Activated CD4-positive, alpha-beta T cell treated with anti-CD3 and anti-CD28 coated beads for 36 hours (primary cell): ENCODE results near the gene EMCN. TPM values are rescaled to one million over a fixed set of nuclear protein-coding genes. Genes with fewer than 3 reads are reported as not detected.
A peak's percentile ranks its signal among the peaks of the same experiment; 100 is the strongest.
"Not testable (repeated sequence)": the region's sequence is repeated elsewhere in the genome, so short reads cannot be mapped to it uniquely, and the experiment has no call there.

Experiments
- ATAC-seq: fragments of 200-7000 bp; cut with Tn5 transposase; one replicate; pipeline ENCODE4 v1.10.0; 2021; ENCODE audit warnings: mild to moderate bottlenecking, moderate library complexity
- CTCF ChIA-PET: fragments of 350-600 bp; sonication (Branson Sonifier 250); formaldehyde crosslinking; loops from one replicate; lab custom pipeline; 2021; ENCODE audit warnings: antibody characterized with exemption; lab: Charles Lee
- POLR2A ChIA-PET: fragments of 350-600 bp; sonication (Branson Sonifier 250); formaldehyde crosslinking; loops from one replicate; lab custom pipeline; 2021; ENCODE audit warnings: antibody characterized with exemption, inconsistent platforms; lab: Charles Lee
- DNase-seq: peaks from one replicate; pipeline ENCODE4 v3.0.0-alpha.2; 2020
- H3K27ac Mint-ChIP-seq: one replicate; pipeline ENCODE4 v1.8.0; 2021; ENCODE audit warnings: mixed read lengths
- H3K27me3 Mint-ChIP-seq: one replicate; pipeline ENCODE4 v1.8.0; 2021; ENCODE audit warnings: mixed read lengths
- H3K36me3 Mint-ChIP-seq: one replicate; pipeline ENCODE4 v1.8.0; 2021; ENCODE audit warnings: low read depth, mixed read lengths
- H3K4me1 Mint-ChIP-seq: one replicate; pipeline ENCODE4 v1.8.0; 2021; ENCODE audit warnings: mixed read lengths
- H3K4me3 Mint-ChIP-seq: one replicate; pipeline ENCODE4 v1.8.0; 2021; ENCODE audit warnings: mild to moderate bottlenecking, moderate library complexity, mixed read lengths
- H3K9me3 Mint-ChIP-seq: one replicate; pipeline ENCODE4 v1.8.0; 2021; ENCODE audit warnings: low read depth, mixed read lengths
- intact Hi-C, 2 experiments: fragments of 100-400 bp; cut with DNase I in 1 of 2; cut with micrococcal nuclease in 1 of 2; formaldehyde crosslinking; loops; one replicate each; pipeline versions ENCODE4 v1.14.2 to v1.15.1; 2022 to 2024; cut with DNase I, micrococcal nuclease
- total RNA-seq, 2 experiments: library from RNA; stranded (reverse); gene quantifications; one replicate each; pipeline ENCODE4 v1.2.3, GENCODE V29; 2021

Gene EMCN
- total RNA-seq, 2 experiments from 2014 or later = not detected

DNA sequence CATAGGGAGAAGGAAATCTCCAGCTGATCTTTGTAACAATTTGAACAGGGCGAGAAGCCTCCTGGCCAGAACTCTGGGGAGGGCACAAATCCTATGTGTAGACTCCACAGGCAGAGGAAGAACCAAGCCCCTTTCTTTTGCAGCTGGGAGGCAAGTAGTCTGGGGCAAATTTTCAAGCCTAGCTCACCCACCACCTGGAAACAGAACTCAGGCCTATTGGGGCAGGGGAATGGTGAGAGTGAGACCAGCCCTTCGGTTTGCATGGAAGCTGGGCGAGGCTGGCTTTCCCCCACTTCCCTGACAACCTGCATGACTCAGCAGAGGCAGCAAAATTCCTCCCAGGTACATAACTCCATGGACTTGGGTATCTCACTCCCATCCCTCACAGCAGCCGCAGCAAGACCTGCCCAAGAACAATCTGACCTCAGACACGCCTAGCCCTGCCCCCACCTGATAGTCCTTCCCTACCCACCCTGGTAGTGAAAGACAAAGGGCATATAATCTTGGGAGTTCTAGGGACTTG is 138.2 kb downstream of the EMCN start:
- ChIA-PET POLR2A (interaction anchor here (0.5 kb wide), 1 partner anchor 1271 kb away, joined by 3 read pairs; no protein-coding TSS in a partner anchor), CTCF (interaction anchor here (0.6 kb wide), 1 partner anchor 282 kb away, joined by 3 read pairs; no protein-coding TSS in a partner anchor)
- DNase-seq (no peak), ATAC-seq (no peak)
- no peak overlapping the region for H3K27ac Mint-ChIP-seq
- peaks cover 8% of the 10 kb centered on the region for H3K27me3 Mint-ChIP-seq
- intact Hi-C loops = no loop called here
- H3K9me3 Mint-ChIP-seq = peaks cover 5% of the 10 kb centered on the region
- H3K4me3 Mint-ChIP-seq = no peak overlapping the region
- no peaks in the 10 kb centered on the region for H3K36me3 Mint-ChIP-seq
- H3K4me1 Mint-ChIP-seq = no peaks in the 10 kb centered on the region

DNA sequence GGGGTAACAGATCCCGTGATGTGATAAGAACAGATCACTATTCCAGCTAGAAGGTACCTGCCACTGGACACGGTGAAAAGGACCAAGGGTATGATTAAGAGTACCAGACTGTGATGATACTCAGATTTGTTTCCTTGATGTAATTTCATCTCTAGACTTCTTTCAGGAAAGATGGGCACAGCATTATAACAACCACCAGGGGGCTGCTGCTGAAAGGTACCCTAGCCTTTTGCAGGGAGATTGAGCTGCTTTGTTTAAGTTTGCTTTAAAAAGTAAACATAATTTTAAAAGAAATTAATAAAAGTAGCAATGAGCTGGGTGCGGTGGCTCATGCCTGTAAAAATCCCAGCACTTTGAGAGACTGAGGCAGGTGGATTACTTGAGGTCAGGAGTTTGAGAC is 145.4 kb downstream of the EMCN start:
- DNase-seq (peak; percentile 6), ATAC-seq (no peak)
- CTCF ChIA-PET = interaction anchor here (0.6 to 0.9 kb wide), 2 partner anchors 280 to 364 kb away, joined by 3 read pairs; no protein-coding TSS in a partner anchor
- no peaks in the 10 kb centered on the region for H3K36me3 Mint-ChIP-seq
- H3K4me1 Mint-ChIP-seq = no peaks in the 10 kb centered on the region
- no peak overlapping the region for H3K27ac Mint-ChIP-seq
- H3K27me3 Mint-ChIP-seq = peaks cover 2% of the 10 kb centered on the region
- H3K9me3 Mint-ChIP-seq = no peaks in the 10 kb centered on the region
- POLR2A ChIA-PET = no interaction called here
- intact Hi-C loops = no loop called here
- H3K4me3 Mint-ChIP-seq = no peak overlapping the region

GRCh38 chr4:100369871-100370270 is 148.0 kb downstream of the EMCN start:
- no peak for ATAC-seq
- no peaks in the 10 kb centered on the region for H3K36me3 Mint-ChIP-seq
- ChIA-PET POLR2A (no interaction called here), CTCF (no interaction called here)
- intact Hi-C loops = no loop called here
- no peaks in the 10 kb centered on the region for H3K9me3 Mint-ChIP-seq
- peaks cover 2% of the 10 kb centered on the region for H3K27me3 Mint-ChIP-seq
- no peaks in the 10 kb centered on the region for H3K4me1 Mint-ChIP-seq
- no peak overlapping the region for H3K27ac Mint-ChIP-seq
- no peak overlapping the region for H3K4me3 Mint-ChIP-seq
- no peak for DNase-seq

DNA sequence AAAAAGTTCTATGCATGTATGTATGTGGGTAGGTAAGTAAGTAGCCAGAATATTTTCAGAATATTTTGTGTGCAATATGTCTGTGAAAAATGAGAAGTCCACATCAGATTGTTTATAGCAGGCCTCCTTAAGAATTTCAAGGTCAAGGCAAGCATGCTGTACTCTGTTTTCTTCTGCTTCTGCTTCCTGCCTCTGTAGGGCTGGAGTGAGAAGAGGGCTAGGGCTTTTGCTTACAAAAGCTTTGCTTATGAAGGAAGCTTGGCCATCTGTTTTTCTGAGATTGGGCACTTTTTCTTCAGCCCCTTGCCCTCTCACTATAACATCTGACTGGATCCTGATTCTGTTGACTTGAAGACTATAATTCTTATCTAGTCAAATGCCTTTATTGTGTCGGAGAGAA is 150.4 kb downstream of the EMCN start:
- Mint-ChIP-seq H3K36me3 (no peaks in the 10 kb centered on the region), H3K4me1 (no peaks in the 10 kb centered on the region), H3K4me3 (no peak overlapping the region), H3K9me3 (no peaks in the 10 kb centered on the region), H3K27ac (no peak overlapping the region), H3K27me3 (peaks cover 2% of the 10 kb centered on the region)
- no peak for ATAC-seq
- DNase-seq = no peak
- POLR2A ChIA-PET = no interaction called here
- CTCF ChIA-PET = no interaction called here
- intact Hi-C loops = no loop called here

GRCh38 chr4:100366213-100366612 is 151.6 kb downstream of the EMCN start:
- no peak for ATAC-seq
- no peaks in the 10 kb centered on the region for H3K4me1 Mint-ChIP-seq
- H3K36me3 Mint-ChIP-seq = no peaks in the 10 kb centered on the region
- POLR2A ChIA-PET = no interaction called here
- H3K27me3 Mint-ChIP-seq = peaks cover 2% of the 10 kb centered on the region
- no peak overlapping the region for H3K27ac Mint-ChIP-seq
- no peak overlapping the region for H3K4me3 Mint-ChIP-seq
- intact Hi-C loops = no loop called here
- no peak for DNase-seq
- CTCF ChIA-PET = no interaction called here
- no peaks in the 10 kb centered on the region for H3K9me3 Mint-ChIP-seq

- no peak overlapping the region for H3K4me3 Mint-ChIP-seq
- no peak overlapping the region for H3K27ac Mint-ChIP-seq
- ATAC-seq (no peak), DNase-seq (no peak)
- intact Hi-C loops = no loop called here
- H3K36me3 Mint-ChIP-seq = no peaks in the 10 kb centered on the region
- peaks cover under 1% of the 10 kb centered on the region for H3K27me3 Mint-ChIP-seq
- H3K4me1 Mint-ChIP-seq = no peaks in the 10 kb centered on the region
- ChIA-PET POLR2A (no interaction called here), CTCF (no interaction called here)
- H3K9me3 Mint-ChIP-seq = peaks cover 2% of the 10 kb centered on the region
These were observed 155.5 kb downstream of the EMCN start for GRCh38 chr4:100362366-100362765.

- intact Hi-C loops = no loop called here
- peaks cover 2% of the 10 kb centered on the region for H3K27me3 Mint-ChIP-seq
- H3K36me3 Mint-ChIP-seq = no peaks in the 10 kb centered on the region
These were observed 156.5 kb downstream of the EMCN start for GRCh38 chr4:100361336-100361735.

GRCh38 chr4:100360211-100360610 is 157.6 kb downstream of the EMCN start:
- intact Hi-C loops = no loop called here
- no peaks in the 10 kb centered on the region for H3K36me3 Mint-ChIP-seq

More at GRCh38 chr4:100361336-100361735, 156.5 kb downstream of the EMCN start:
- no peak overlapping the region for H3K27ac Mint-ChIP-seq
- H3K9me3 Mint-ChIP-seq = peaks cover 4% of the 10 kb centered on the region
- CTCF ChIA-PET = interaction anchor here (1.0 kb wide), 1 partner anchor 10 kb away, joined by 4 read pairs; no protein-coding TSS in a partner anchor
- DNase-seq = no peak
- POLR2A ChIA-PET = no interaction called here
- H3K4me3 Mint-ChIP-seq = no peak overlapping the region
- H3K4me1 Mint-ChIP-seq = no peaks in the 10 kb centered on the region
- no peak for ATAC-seq

GRCh38 chr4:100359441-100359840 is 158.4 kb downstream of the EMCN start:
- Mint-ChIP-seq H3K4me3 (no peak overlapping the region), H3K36me3 (no peaks in the 10 kb centered on the region), H3K4me1 (no peaks in the 10 kb centered on the region), H3K9me3 (peaks cover 4% of the 10 kb centered on the region), H3K27ac (no peak overlapping the region), H3K27me3 (peaks cover 4% of the 10 kb centered on the region)
- POLR2A ChIA-PET = no interaction called here
- intact Hi-C loops = no loop called here
- no peak for DNase-seq
- CTCF ChIA-PET = no interaction called here
- ATAC-seq = no peak

More at GRCh38 chr4:100360211-100360610, 157.6 kb downstream of the EMCN start:
- no peak for ATAC-seq
- Mint-ChIP-seq H3K4me3 (no peak overlapping the region), H3K9me3 (peaks cover 4% of the 10 kb centered on the region), H3K27ac (no peak overlapping the region), H3K4me1 (no peaks in the 10 kb centered on the region), H3K27me3 (peaks cover 4% of the 10 kb centered on the region)
- ChIA-PET CTCF (no interaction called here), POLR2A (no interaction called here)
- DNase-seq = no peak

- Mint-ChIP-seq H3K27me3 (peaks cover 4% of the 10 kb centered on the region), H3K36me3 (no peaks in the 10 kb centered on the region), H3K4me3 (no peak overlapping the region), H3K27ac (no peak overlapping the region), H3K9me3 (peaks cover 4% of the 10 kb centered on the region), H3K4me1 (no peaks in the 10 kb centered on the region)
- POLR2A ChIA-PET = no interaction called here
- ATAC-seq = no peak
- no peak for DNase-seq
- intact Hi-C loops = no loop called here
- CTCF ChIA-PET = no interaction called here
These were observed 160.3 kb downstream of the EMCN start for GRCh38 chr4:100357542-100357941.

DNA sequence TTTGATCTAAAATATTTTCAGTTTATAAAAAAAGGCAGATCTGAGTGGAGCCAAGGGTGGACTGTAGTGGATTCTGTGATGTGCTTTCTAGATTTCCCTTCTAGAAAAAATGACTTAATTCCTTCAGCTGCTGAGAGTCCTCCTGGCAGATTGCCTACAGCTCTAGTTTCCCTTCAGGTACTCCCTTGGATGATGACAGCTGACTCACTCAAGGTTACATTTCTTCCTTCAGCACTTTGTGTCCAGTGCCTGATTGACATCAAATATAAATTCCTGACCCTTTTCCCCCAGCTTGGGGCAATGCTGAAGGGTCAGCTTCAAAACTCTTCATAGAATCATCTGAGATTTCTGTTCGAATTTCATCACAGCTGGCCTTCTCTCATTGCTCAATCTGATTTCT is 161.7 kb downstream of the EMCN start:
- H3K36me3 Mint-ChIP-seq = no peaks in the 10 kb centered on the region
- POLR2A ChIA-PET = no interaction called here
- peaks cover 4% of the 10 kb centered on the region for H3K27me3 Mint-ChIP-seq
- intact Hi-C loops = no loop called here
- no peak for DNase-seq
- H3K9me3 Mint-ChIP-seq = peaks cover 8% of the 10 kb centered on the region
- no peak overlapping the region for H3K27ac Mint-ChIP-seq
- CTCF ChIA-PET = interaction anchor here (0.9 kb wide), 1 partner anchor 39 kb away, joined by 3 read pairs; no protein-coding TSS in a partner anchor
- no peaks in the 10 kb centered on the region for H3K4me1 Mint-ChIP-seq
- no peak overlapping the region for H3K4me3 Mint-ChIP-seq
- ATAC-seq = no peak

GRCh38 chr4:100352352-100352751 is 165.5 kb downstream of the EMCN start:
- H3K4me1 Mint-ChIP-seq, H3K36me3 Mint-ChIP-seq, H3K4me3 Mint-ChIP-seq, H3K27me3 Mint-ChIP-seq, POLR2A ChIA-PET, intact Hi-C loops, CTCF ChIA-PET, DNase-seq, H3K9me3 Mint-ChIP-seq, H3K27ac Mint-ChIP-seq: not testable (repeated sequence)
- peak; percentile 73 for ATAC-seq
